ENCODE data around the gene IGSF9B.

IGSF9B gene

DNA sequence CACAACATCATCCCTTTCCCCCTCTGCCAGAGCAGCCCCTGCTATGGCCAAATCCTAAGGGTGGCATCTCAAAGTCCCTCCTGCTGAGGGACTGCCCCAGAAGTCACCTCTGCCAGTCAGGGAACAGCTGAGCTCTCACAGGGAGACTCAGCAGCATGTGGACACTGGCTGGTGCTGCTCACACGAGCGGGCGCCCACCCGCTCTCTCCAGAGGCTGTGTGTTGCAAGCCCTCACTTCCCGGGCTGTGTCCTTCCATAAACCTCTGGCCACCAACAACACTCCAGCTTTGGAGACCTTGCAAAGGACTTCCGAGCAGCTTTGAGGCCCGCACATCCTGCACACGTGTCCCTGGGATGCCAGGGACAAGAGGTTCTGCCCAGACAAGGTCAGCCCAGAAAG is 2.8 kb downstream of the IGSF9B start:
- DNase-seq = no peak
- no peak overlapping the region for H3K27ac Mint-ChIP-seq
- H3K4me1 Mint-ChIP-seq = peaks cover 14 to 21% of the 10 kb centered on the region in 2 donors

DNA sequence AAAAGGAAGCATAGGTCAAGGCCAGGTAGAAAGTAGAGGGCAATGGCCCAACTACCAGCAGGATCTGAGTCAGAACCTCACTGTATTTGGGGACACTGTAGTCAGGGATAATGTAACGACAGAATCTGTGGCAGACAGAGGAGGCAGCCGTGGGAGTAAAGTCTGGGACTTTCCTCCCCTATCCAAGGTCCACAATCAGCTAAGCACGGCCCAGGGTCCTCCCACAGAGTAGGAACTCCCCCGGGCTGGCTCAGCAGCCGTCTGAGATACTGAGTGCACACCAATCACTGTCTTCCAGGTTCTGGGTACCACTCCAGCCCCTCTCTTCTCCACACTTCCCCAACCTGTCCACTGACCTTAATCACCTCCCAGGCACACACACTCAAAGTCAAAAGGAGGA is 3.2 kb downstream of the IGSF9B start:
- Mint-ChIP-seq H3K9me3 (peaks cover 0 to 1% of the 10 kb centered on the region in 2 donors), H3K27me3 (peaks cover 61 to 66% of the 10 kb centered on the region in 2 donors), H3K27ac (no peak overlapping the region), H3K36me3 (no peaks in the 10 kb centered on the region), H3K4me3 (no peak overlapping the region), H3K4me1 (peaks cover 14 to 21% of the 10 kb centered on the region in 2 donors)
- ATAC-seq (replicated peaks) (no peak), DNase-seq (no peak)

More for the DNA sequence above, 2.8 kb downstream of the IGSF9B start:
- no peak for ATAC-seq (replicated peaks)
- H3K9me3 Mint-ChIP-seq = peaks cover 0 to 1% of the 10 kb centered on the region in 2 donors
- H3K27me3 Mint-ChIP-seq = peaks cover 63 to 66% of the 10 kb centered on the region in 2 donors
- no peaks in the 10 kb centered on the region for H3K36me3 Mint-ChIP-seq
- no peak overlapping the region for H3K4me3 Mint-ChIP-seq

DNA sequence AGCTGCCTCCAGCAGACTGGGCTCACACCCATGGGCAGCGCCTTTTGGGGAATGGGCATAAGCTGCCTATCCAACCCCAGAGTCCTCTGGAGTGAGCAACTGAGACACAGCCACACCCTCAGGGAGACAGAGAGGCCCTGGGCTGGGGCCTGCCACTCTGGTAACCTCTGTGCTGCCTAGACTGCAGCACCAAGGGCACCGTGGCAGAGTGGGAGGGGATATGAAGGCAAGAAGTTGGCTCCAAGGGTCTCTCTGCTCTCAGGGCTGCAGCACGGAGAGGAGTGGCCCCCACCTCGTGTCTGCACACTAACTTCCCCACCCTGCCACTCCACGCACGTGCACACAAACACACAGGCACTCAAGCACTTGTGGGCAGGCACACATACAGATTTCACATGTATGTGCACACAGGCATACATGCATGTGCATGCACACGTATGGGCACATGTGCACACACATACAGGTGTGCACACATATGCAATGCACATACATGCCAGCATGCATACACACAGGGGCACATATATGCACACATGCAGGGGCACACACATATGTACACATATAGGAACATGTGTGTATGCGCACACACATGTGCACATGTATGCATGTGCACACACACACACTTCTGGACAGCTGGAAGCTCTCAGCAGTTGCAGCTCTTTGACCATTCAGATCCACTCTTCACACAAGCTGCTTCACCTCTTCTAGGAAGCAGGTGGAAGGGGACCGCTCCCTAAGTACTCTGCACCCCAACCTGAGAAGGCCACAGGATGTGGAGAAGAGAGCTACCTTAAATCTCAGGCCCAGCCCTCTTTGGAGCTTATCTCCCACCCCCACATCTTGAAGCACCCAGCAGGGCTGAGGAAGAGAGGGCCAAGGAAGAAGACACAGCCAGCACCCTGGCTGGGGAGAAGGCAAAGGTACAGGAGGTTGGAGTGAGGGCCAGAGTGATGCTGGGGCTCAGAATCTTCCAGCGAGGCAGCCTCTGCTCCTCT is 4.3 kb downstream of the IGSF9B start:
- no peaks in the 10 kb centered on the region for H3K36me3 Mint-ChIP-seq
- ATAC-seq (replicated peaks) = no peak

DNA sequence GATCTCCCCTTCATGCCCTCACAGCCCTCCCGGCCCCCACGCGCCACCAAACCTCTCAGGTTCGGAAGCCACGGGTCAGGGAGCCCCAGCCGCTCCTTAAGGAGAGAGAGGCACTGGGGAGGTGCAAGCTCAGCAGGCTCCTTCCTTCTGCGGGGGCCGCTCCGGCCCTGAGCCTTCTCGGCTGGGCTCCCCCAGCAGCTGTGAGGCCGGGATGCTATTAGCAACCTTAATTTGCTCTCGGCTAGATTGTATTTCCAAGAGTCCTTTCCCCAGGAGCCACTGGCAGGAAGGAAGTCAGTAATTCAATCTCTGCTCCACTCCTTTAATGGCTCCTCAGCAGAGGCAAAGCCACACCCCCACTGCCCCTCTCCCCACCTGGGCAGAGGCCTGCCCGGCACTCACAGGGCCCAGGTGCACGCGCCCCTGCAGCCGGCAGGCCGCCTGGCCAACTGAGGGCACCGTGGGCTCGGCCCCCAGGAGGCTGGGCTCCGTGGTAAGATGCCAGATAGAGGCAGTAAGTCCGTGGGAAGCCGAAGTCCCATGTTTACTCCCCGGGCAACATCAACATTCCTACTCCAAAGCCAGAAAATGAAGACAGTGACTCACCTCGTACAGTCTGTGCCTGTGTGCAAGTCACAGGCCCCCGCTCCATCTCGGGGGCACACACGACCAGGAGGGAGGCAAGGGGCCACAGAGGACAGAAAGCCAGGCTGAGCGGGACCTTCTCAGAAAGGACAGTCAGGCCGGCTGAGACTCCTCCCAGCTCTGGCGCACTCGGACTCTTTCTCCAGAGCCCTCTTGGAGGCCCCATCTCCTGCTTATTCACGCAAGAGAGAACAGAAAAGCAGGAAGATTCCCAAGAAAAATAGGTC is 5.2 kb downstream of the IGSF9B start:
- no peak overlapping the region for H3K27ac Mint-ChIP-seq
- no peaks in the 10 kb centered on the region for H3K9me3 Mint-ChIP-seq
- peaks cover 11 to 12% of the 10 kb centered on the region in 2 donors for H3K4me1 Mint-ChIP-seq
- no peak for DNase-seq
- no peak for ATAC-seq (replicated peaks)
- no peaks in the 10 kb centered on the region for H3K36me3 Mint-ChIP-seq
- H3K27me3 Mint-ChIP-seq = peaks cover 63 to 66% of the 10 kb centered on the region in 2 donors
- H3K4me3 Mint-ChIP-seq = no peak overlapping the region

More for the DNA sequence above, 4.3 kb downstream of the IGSF9B start:
- Mint-ChIP-seq H3K27ac (no peak overlapping the region), H3K4me3 (no peak overlapping the region), H3K27me3 (peaks cover 63 to 66% of the 10 kb centered on the region in 2 donors), H3K4me1 (peaks cover 14 to 18% of the 10 kb centered on the region in 2 donors), H3K9me3 (peaks cover 0 to under 1% of the 10 kb centered on the region in 2 donors)
- DNase-seq = no peak

DNA sequence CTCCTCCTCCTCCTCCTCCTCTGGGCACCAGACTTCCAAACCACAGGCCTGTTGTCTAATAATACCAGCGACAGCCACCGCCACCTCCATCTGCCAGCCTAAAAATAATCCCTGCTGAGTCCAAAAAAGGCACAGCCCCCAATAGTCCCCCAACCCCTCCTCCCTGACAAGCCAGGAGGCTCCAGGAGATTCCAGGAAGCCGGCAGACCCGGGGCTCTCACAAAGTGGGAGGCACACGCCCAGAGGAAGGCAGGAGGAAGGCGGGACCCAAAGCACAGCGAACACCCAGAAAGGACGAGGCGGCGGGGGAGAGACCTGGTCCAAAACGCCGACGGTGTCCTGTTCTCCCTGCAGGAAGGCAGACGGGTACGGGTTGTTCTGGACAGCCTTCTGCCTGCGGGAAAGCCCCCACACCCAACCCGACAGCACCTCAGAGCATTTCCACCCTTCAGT is 5.9 kb downstream of the IGSF9B start:
- Mint-ChIP-seq H3K4me1 (peaks cover 11 to 12% of the 10 kb centered on the region in 2 donors), H3K36me3 (no peaks in the 10 kb centered on the region), H3K4me3 (no peak overlapping the region), H3K27ac (no peak overlapping the region), H3K9me3 (no peaks in the 10 kb centered on the region), H3K27me3 (peaks cover 68 to 69% of the 10 kb centered on the region in 2 donors)
- ATAC-seq (replicated peaks) (no peak), DNase-seq (no peak)

DNA sequence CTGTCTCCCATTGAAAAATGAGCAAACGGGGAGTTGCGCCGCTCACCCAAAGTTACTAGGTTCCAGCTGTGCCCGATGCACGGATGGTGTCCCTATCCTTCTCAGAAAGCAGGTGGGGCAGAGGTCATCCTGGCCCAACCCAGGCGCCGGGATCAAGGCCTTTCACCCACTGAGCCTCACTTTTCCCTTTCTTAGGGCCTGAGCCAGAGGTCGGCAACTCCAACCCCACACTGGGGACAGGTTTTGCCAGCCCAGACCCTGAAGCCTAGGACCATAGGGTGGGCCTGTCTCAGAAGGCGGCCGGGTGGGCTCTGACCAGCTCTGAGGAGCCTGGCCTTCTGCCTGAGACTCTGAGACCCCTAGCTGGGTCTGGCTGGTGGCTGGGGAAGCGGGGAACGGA is 6.3 kb downstream of the IGSF9B start:
- DNase-seq (no peak), ATAC-seq (replicated peaks) (no peak)
- Mint-ChIP-seq H3K27me3 (peaks cover 65 to 71% of the 10 kb centered on the region in 2 donors), H3K27ac (no peak overlapping the region), H3K9me3 (no peaks in the 10 kb centered on the region), H3K4me1 (peaks cover 9 to 10% of the 10 kb centered on the region in 2 donors), H3K4me3 (no peak overlapping the region), H3K36me3 (no peaks in the 10 kb centered on the region)

DNA sequence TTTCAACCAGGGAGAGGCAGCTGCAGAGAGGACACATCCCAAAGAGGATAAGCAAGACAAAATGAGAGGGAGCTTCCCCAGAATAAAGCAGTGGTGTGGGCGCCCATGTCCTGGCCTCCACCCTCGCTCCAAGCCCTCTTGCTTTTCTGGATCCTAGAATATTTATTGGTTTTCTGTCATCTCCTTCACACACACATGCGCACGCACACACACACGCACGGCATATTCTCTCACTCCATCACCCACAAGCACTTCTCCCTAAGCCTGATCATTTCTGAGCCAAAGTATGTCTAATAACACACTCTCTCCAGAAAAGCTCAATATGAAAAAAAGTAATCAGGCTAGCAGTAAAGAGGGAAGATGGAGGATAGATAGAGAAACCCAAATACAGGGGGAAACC is 7.6 kb downstream of the IGSF9B start:
- Mint-ChIP-seq H3K4me1 (peaks cover 0 to 3% of the 10 kb centered on the region in 2 donors), H3K27ac (no peak overlapping the region), H3K36me3 (no peaks in the 10 kb centered on the region), H3K9me3 (no peaks in the 10 kb centered on the region), H3K27me3 (peaks cover 53 to 65% of the 10 kb centered on the region in 2 donors), H3K4me3 (no peak overlapping the region)
- ATAC-seq (replicated peaks) (no peak), DNase-seq (no peak)

DNA sequence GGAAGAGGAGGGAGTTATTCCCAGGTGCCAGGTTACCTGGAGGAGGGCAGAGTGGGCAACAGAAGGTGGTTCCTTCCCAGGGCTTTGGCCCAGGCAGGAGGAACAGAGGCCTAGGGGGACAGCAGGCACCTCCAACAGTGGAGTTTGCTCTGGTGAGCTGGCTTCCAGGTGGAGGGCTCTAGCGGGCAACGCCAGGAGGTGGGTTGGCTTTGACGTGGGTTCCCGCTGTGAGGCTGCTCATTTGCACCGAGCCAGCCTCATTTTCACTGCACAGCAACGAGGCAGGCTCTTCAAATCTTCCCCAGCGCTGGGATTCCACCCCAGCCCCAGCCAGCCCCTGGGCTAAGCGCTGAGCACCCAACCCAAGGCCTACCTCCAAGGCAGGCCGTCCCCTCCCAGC is 8.1 kb downstream of the IGSF9B start:
- Mint-ChIP-seq H3K36me3 (no peaks in the 10 kb centered on the region), H3K4me1 (peaks cover 0 to 3% of the 10 kb centered on the region in 2 donors), H3K27ac (no peak overlapping the region), H3K9me3 (no peaks in the 10 kb centered on the region), H3K4me3 (no peak overlapping the region), H3K27me3 (peaks cover 48 to 61% of the 10 kb centered on the region in 2 donors)
- no peak for ATAC-seq (replicated peaks)
- no peak for DNase-seq

DNA sequence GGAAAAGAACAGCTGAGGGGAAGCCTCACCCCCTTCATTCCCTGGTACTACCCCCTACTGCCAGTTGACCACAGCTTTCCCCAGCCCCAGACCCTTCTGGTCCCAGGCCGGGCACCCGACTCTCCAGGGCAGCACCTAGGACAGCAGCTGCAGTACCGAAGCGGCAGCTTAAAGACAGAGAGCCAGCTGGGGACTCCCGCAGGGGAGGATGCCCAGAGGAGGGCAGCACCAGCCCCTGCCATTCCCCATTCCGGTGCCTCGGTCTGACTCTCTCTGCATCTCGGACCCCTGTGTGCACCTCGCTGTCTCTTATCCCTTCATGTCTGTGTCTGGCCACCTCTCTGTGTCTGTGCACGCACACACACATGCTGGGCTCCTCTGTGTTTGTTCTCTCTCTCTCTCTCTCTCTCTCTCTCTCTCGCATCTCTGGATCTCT is 9.4 kb downstream of the IGSF9B start:
- no peaks in the 10 kb centered on the region for H3K9me3 Mint-ChIP-seq
- no peak overlapping the region for H3K27ac Mint-ChIP-seq
- H3K27me3 Mint-ChIP-seq = peaks cover 37 to 47% of the 10 kb centered on the region in 2 donors
- DNase-seq (no peak), ATAC-seq (replicated peaks) (peak; percentile 61 to 77)
- no peak overlapping the region for H3K4me3 Mint-ChIP-seq
- H3K36me3 Mint-ChIP-seq = no peaks in the 10 kb centered on the region
- peaks cover 0 to 3% of the 10 kb centered on the region in 2 donors for H3K4me1 Mint-ChIP-seq

DNA sequence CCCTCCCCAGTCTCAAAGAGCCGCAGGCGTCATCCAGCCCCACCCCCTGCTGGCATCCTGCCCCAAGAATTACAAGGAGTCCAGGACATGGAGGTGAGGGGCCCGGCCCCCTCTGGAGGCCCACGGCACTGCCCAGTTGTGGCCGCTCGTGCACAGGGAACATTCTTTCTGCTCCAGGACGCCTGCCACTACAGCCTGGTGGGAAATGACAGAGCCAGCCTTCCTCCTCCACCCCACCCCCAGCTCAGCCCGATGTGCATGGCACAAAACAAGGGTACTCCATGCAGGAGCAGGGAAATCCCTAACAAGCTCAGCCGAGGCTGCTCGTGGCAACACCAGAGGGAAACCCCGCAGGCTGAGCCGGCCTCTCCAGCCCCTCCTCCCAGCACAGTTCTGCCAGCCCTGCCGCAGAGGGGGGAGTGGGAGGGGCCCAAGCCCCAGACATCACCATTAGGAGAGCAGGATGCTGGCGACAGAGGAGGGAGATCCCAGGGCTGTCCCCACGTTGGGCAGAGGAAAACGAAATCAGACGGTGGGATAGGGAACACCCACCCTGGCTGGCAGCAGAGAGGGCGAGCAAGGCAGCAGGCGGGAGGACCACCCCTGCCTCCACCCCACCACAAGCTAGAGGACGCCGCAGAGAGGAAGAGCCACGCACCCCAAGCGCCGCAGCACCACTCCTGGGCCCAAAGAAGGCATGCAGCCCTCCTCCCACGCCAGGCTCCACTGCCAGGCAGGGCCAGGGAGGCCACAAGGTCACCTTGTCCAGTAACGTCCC is 10.0 kb downstream of the IGSF9B start:
- Mint-ChIP-seq H3K27me3 (peaks cover 37 to 45% of the 10 kb centered on the region in 2 donors), H3K4me3 (no peak overlapping the region), H3K9me3 (no peaks in the 10 kb centered on the region), H3K27ac (no peak overlapping the region), H3K36me3 (no peaks in the 10 kb centered on the region), H3K4me1 (peaks cover 0 to 3% of the 10 kb centered on the region in 2 donors)
- DNase-seq (no peak), ATAC-seq (replicated peaks) (peak; percentile 10 to 17)

DNA sequence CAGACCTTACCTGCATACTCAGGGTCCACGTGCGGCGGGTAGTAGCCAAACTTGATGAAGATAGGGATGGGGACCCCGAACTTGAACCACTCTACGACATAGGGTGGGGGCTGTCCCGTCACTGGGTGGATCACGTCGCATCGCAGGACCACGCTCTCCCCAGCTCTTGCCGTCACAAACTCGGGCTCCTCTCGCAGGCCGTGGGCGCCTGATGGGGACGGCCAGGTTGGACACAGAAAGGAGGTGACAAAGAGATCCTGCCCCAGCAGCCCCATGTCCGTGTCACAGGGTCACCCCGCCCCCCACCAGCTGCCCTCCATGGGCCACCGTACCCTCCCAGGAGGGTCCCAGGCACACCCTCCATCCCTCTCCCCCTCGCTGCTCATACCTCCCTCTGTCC is 10.7 kb downstream of the IGSF9B start:
- DNase-seq (no peak), ATAC-seq (replicated peaks) (no peak)
- Mint-ChIP-seq H3K4me1 (peaks cover 0 to 3% of the 10 kb centered on the region in 2 donors), H3K4me3 (no peak overlapping the region), H3K27ac (no peak overlapping the region), H3K27me3 (peaks cover 37 to 45% of the 10 kb centered on the region in 2 donors), H3K9me3 (no peaks in the 10 kb centered on the region), H3K36me3 (no peaks in the 10 kb centered on the region)

DNA sequence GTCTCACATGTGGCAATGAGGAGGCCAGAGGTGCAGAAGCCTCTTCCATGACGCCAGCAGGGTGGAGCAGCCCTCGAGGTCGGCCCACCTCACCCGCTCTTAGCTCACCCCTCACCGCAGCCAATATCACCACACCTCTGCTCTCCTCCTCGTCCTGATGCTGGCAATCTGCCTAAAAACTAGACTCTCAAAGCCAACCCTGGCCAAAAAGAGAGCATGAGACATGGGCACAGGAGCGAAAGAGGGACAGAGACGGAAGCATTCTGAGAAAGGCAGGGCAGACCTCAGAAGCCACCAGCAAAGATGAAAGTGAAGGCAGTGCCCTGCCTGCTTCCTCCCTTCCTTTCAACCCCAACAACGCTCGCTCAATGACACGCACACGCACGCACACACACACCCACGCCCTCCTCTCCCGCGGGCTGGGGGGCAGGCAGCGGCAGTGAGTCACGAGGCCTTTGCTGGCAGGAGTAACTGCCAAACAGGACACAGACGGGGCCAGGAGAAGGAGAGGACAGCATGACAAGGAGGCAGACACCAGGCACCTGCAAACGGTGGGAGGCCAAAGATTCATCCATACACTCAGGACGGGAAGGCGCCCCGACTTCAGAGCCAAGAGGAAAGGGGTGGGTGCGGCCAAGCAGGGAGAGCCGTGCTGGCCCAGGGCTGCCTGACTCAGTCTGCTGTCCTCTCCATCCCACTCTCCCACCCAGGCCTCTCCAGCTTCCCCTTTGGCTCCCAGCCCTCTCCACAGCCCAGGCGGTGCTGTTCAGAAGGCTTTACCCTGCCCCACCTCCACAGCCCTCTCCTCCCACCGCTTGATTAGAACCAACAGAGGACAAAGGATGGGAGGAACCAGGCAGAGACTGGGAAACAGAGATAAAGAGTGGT is 11.4 kb downstream of the IGSF9B start:
- Mint-ChIP-seq H3K27ac (no peak overlapping the region), H3K36me3 (no peaks in the 10 kb centered on the region), H3K9me3 (peaks cover 3% of the 10 kb centered on the region in 2 donors), H3K27me3 (peaks cover 37 to 45% of the 10 kb centered on the region in 2 donors), H3K4me1 (peaks cover 0 to 3% of the 10 kb centered on the region in 2 donors), H3K4me3 (no peak overlapping the region)
- ATAC-seq (replicated peaks) (peak in 1 of 2 donors; percentile 20), DNase-seq (no peak)
